Stimulated activated CD4-positive, alpha-beta T cell treated with anti-CD3 and anti-CD28 coated beads, TNF-alpha, amount 100 ng/mL, for 1 hour (primary cell): Measurements from ENCODE around the gene DHRS7B.

Source experiments
- DNase-seq, 3 donors: peaks; one replicate each; pipeline ENCODE4 v3.0.0-alpha.2; 2020; ENCODE audit warnings: low read depth in 3 of 3, low spot score in 1 of 3

The DHRS7B gene

GRCh38 chr17:21152731-21153130 lies 26.0 kb downstream of the DHRS7B start:
- no peak for DNase-seq

- no peak for DNase-seq
Measured at GRCh38 chr17:21157586-21158370, 31.0 kb downstream of the DHRS7B start.

- DNase-seq, result no peak
Measured at GRCh38 chr17:21160401-21160800, 33.6 kb downstream of the DHRS7B start.

GRCh38 chr17:21161498-21162393 lies 35.0 kb downstream of the DHRS7B start:
- DNase-seq, result no peak

GRCh38 chr17:21162394-21162775 lies 35.6 kb downstream of the DHRS7B start:
- DNase-seq, result no peak

- no peak for DNase-seq
Measured at GRCh38 chr17:21163101-21163500, 36.3 kb downstream of the DHRS7B start.

- DNase-seq, result no peak
Measured at GRCh38 chr17:21164216-21164615, 37.5 kb downstream of the DHRS7B start.

- no peak for DNase-seq
Measured at GRCh38 chr17:21164620-21165019, 37.9 kb downstream of the DHRS7B start.

- DNase-seq, result no peak
Measured at GRCh38 chr17:21165922-21166594, 39.3 kb downstream of the DHRS7B start.

GRCh38 chr17:21166595-21167210 lies 39.9 kb downstream of the DHRS7B start:
- no peak for DNase-seq

GRCh38 chr17:21167303-21167702 lies 40.5 kb downstream of the DHRS7B start:
- no peak for DNase-seq

- DNase-seq, result no peak
Measured at GRCh38 chr17:21168555-21168865, 41.7 kb downstream of the DHRS7B start.

- DNase-seq, result no peak
Measured at GRCh38 chr17:21169496-21169895, 42.7 kb downstream of the DHRS7B start.

GRCh38 chr17:21170809-21171208 lies 44.0 kb downstream of the DHRS7B start:
- no peak for DNase-seq

- DNase-seq, result no peak
Measured at GRCh38 chr17:21171309-21171922, 44.7 kb downstream of the DHRS7B start.

- no peak for DNase-seq
Measured at GRCh38 chr17:21171970-21172510, 45.3 kb downstream of the DHRS7B start.

GRCh38 chr17:21172846-21173245 lies 46.1 kb downstream of the DHRS7B start:
- DNase-seq, result no peak

- DNase-seq, result no peak
Measured at GRCh38 chr17:21173543-21173942, 46.8 kb downstream of the DHRS7B start.

- no peak for DNase-seq
Measured at GRCh38 chr17:21174186-21174585, 47.4 kb downstream of the DHRS7B start.

GRCh38 chr17:21174713-21175112 lies 47.9 kb downstream of the DHRS7B start:
- DNase-seq, result no peak
